A549 treated with GW870086 at 1 μM for 4 hours (cell line): Measurements from ENCODE around the gene SF3B6. TPM values are rescaled to one million over a fixed set of nuclear protein-coding genes. Genes with fewer than 3 reads are reported as not detected.

Source experiments
- total RNA-seq: library from RNA; stranded (reverse); fragments of 200-300 nt; extraction: Qiagen RNA extraction; gene quantifications from 5 replicates; pipeline ENCODE4 v1.2.3, GENCODE V29; 2022; ENCODE audit warnings: low read depth

Gene SF3B6
- total RNA-seq, result 167 to 220 TPM (median 177 TPM) in 5 replicates

GRCh38 chr2:24075915-24076848 is at the start of gene SF3B6:
TSS of gene SF3B6 (minus strand) at chr2:24076326. CDS start at chr2:24076229, 97 bp downstream.

GRCh38 chr2:24123195-24123921 is 47.2 kb upstream of the SF3B6 start, which contains the start of the genes FAM228B and PFN4:
TSS of gene FAM228B (plus strand) at chr2:24123469. CDS start at chr2:24124362, 893 bp downstream.
TSS of gene PFN4 (minus strand) at chr2:24123334. CDS start at chr2:24122535, 799 bp downstream.

GRCh38 chr2:24084386-24085199 is 8.5 kb upstream of the SF3B6 start, which contains the start of gene TP53I3:
TSS of gene TP53I3 (minus strand) at chr2:24084834. CDS start at chr2:24084326, 508 bp downstream.

GRCh38 chr2:24049485-24050021 is 26.6 kb downstream of the SF3B6 start, which contains the start of gene FKBP1B:
TSS of gene FKBP1B (plus strand) at chr2:24049741. CDS start at chr2:24049850, 109 bp downstream.

GRCh38 chr2:24046930-24047702 is 29.0 kb downstream of the SF3B6 start, which contains the start of gene WDCP:
TSS of gene WDCP (minus strand) at chr2:24047391. CDS start at chr2:24039494, 7,897 bp downstream.

Other genes starting within 250 kb of the SF3B6 start
- gene ATAD2B, start 149.2 kb downstream of the SF3B6 start, total RNA-seq, result 5.3 to 8.2 TPM (median 7.0 TPM) in 5 replicates
- 18.6 to 24.5 TPM (median 23.6 TPM) in 5 replicates for gene UBXN2A, start 135.9 kb downstream of the SF3B6 start, total RNA-seq
- gene MFSD2B, start 66.2 kb downstream of the SF3B6 start, total RNA-seq, result 0.29 to 0.42 TPM (median 0.34 TPM) in 5 replicates
- 11.3 to 17.0 TPM (median 14.0 TPM) in 5 replicates for gene WDCP, start 28.9 kb downstream of the SF3B6 start, total RNA-seq
- 10.1 to 13.2 TPM (median 11.8 TPM) in 5 replicates for gene FKBP1B, start 26.6 kb downstream of the SF3B6 start, total RNA-seq
- 257 to 283 TPM (median 269 TPM) in 5 replicates for gene TP53I3, start 8.5 kb upstream of the SF3B6 start, total RNA-seq
- gene PFN4, start 47.0 kb upstream of the SF3B6 start, total RNA-seq, result 0.82 to 1.6 TPM (median 1.4 TPM) in 5 replicates
- 1.8 to 2.9 TPM (median 2.4 TPM) in 5 replicates for gene FAM228B, start 47.1 kb upstream of the SF3B6 start, total RNA-seq
- gene FAM228A, start 98.7 kb upstream of the SF3B6 start, total RNA-seq, result not detected in 5 replicates